Stimulated activated CD4-positive, alpha-beta T cell treated with anti-CD3 and anti-CD28 coated beads, TNF-alpha, amount 100 ng/mL, for 1 hour (primary cell): ENCODE data around the gene KISS1.

Source experiments
- DNase-seq, 3 donors: peaks; one replicate each; pipeline ENCODE4 v3.0.0-alpha.2; 2020; ENCODE audit warnings: low read depth in 3 of 3, low spot score in 1 of 3

The KISS1 gene

DNA sequence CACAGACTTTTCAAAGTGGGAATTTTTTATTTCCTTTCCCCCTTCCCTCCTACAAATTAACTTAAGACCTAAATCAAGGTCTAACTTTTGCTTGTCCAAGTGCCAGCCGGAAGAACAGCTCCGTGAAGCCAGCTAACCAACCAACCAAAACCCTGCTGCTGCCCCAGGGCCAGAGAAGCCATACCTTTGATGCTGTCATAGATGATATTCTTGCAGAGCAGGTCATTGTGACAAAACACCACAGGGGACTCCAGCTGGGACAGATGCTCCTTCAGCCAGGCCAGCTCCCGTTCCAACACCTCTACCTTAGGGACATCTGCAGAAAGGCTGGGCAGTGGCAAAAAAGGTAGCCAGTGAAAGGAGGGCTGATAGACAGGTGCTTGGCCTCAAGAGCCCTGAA lies 55.2 kb downstream of the KISS1 start:
- DNase-seq = no peak
